ENCODE measurements around the gene CDK6. TPM values are rescaled to one million over a fixed set of nuclear protein-coding genes. Genes with fewer than 3 reads are reported as not detected.

CDK6 gene
- total RNA-seq, 1 donor from 2014 or later: 6.0 TPM

DNA sequence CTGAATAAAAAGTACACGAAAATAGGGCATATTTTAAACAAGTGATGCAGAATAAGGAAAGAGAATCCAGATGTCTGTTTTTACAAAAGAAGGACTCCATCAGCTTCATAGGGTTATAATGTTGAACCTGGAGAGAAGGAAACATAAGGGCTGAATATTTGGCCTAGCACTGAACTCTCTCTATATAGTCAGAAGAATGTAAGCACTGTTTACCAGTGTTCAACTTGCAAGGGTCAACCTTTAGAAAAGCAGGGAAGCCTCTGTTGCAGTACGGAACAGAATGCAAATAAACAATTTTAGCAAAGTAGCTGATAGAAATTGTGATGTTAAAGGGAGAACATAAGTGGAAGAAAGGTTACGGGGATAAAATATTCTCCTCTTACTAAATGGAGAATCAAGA is 16.2 kb downstream of the CDK6 start:
- Histone ChIP-seq H3K36me3 (no peaks in the 10 kb centered on the region), H3K4me3 (no peak overlapping the region), H3K4me1 (no peaks in the 10 kb centered on the region), H3K9ac (no peak overlapping the region), H3K4me2 (no peak overlapping the region), H3F3A (ENCODE audit: low read depth) (no peaks in the 10 kb centered on the region), H4K20me1 (ENCODE audit: low read depth) (no peaks in the 10 kb centered on the region), H3K9me3 (ENCODE audit: low read depth) (peaks cover 10% of the 10 kb centered on the region), H3K27ac (no peak overlapping the region), H3K27me3 (no peaks in the 10 kb centered on the region), H2AFZ (replicated peaks) (no peak overlapping the region), H3K79me2 (ENCODE audit: low read depth) (peaks cover 4% of the 10 kb centered on the region)
- H3K36me3 Mint-ChIP-seq: peaks cover 56% of the 10 kb centered on the region
- H3K9me3 Mint-ChIP-seq: peaks cover 45% of the 10 kb centered on the region
- no peak overlapping the region for H3K27ac Mint-ChIP-seq
- H3K4me3 Mint-ChIP-seq: no peak overlapping the region
- no peaks in the 10 kb centered on the region for H3K4me1 Mint-ChIP-seq
- no peak for DNase-seq (ENCODE audit: low spot score)
- TF ChIP-seq EZH2phosphoT487 (IDR thresholded peaks at IDR 0.05) (no peak), EZH2 (IDR thresholded peaks at IDR 0.05) (no peak), CTCF (IDR thresholded peaks at IDR 0.05) (no peak)
- no peaks in the 10 kb centered on the region for H3K27me3 Mint-ChIP-seq (ENCODE audit: insufficient read depth, low read depth)

GRCh38 chr7:92817398-92817797 is 19.0 kb downstream of the CDK6 start:
- TF ChIP-seq EZH2phosphoT487 (IDR thresholded peaks at IDR 0.05) (no peak), CTCF (IDR thresholded peaks at IDR 0.05) (no peak), EZH2 (IDR thresholded peaks at IDR 0.05) (no peak)
- H3K36me3 Mint-ChIP-seq: peaks cover 58% of the 10 kb centered on the region
- Histone ChIP-seq H3K36me3 (no peaks in the 10 kb centered on the region), H3K4me3 (no peak overlapping the region), H4K20me1 (ENCODE audit: low read depth) (no peaks in the 10 kb centered on the region), H2AFZ (replicated peaks) (no peak overlapping the region), H3K9me3 (ENCODE audit: low read depth) (peaks cover 10% of the 10 kb centered on the region), H3F3A (ENCODE audit: low read depth) (no peaks in the 10 kb centered on the region), H3K4me2 (no peak overlapping the region), H3K9ac (no peak overlapping the region), H3K4me1 (no peaks in the 10 kb centered on the region), H3K79me2 (ENCODE audit: low read depth) (peaks cover 4% of the 10 kb centered on the region), H3K27me3 (no peaks in the 10 kb centered on the region), H3K27ac (no peak overlapping the region)
- H3K4me1 Mint-ChIP-seq: no peaks in the 10 kb centered on the region
- H3K27ac Mint-ChIP-seq: no peak overlapping the region
- no peak for DNase-seq (ENCODE audit: low spot score)
- no peak overlapping the region for H3K4me3 Mint-ChIP-seq
- peaks cover 51% of the 10 kb centered on the region for H3K9me3 Mint-ChIP-seq
- no peaks in the 10 kb centered on the region for H3K27me3 Mint-ChIP-seq (ENCODE audit: insufficient read depth, low read depth)

GRCh38 chr7:92815412-92815811 is 21.0 kb downstream of the CDK6 start:
- Mint-ChIP-seq H3K36me3 (peaks cover 58% of the 10 kb centered on the region), H3K27ac (no peak overlapping the region), H3K4me1 (peaks cover 1% of the 10 kb centered on the region), H3K27me3 (ENCODE audit: insufficient read depth, low read depth) (no peaks in the 10 kb centered on the region), H3K9me3 (peaks cover 54% of the 10 kb centered on the region), H3K4me3 (no peak overlapping the region)
- H2AFZ ChIP-seq (replicated peaks): no peak overlapping the region
- no peaks in the 10 kb centered on the region for H3K4me1 ChIP-seq
- no peak overlapping the region for H3K9ac ChIP-seq
- no peaks in the 10 kb centered on the region for H4K20me1 ChIP-seq (ENCODE audit: low read depth)
- no peaks in the 10 kb centered on the region for H3F3A ChIP-seq (ENCODE audit: low read depth)
- no peak overlapping the region for H3K27ac ChIP-seq
- H3K79me2 ChIP-seq (ENCODE audit: low read depth): peaks cover 4% of the 10 kb centered on the region
- no peak overlapping the region for H3K4me3 ChIP-seq
- DNase-seq (ENCODE audit: low spot score): no peak
- H3K27me3 ChIP-seq: no peaks in the 10 kb centered on the region
- no peak overlapping the region for H3K4me2 ChIP-seq
- peaks cover 10% of the 10 kb centered on the region for H3K9me3 ChIP-seq (ENCODE audit: low read depth)
- no peak for TF ChIP-seq EZH2 (IDR thresholded peaks at IDR 0.05)
- TF ChIP-seq EZH2phosphoT487 (IDR thresholded peaks at IDR 0.05): no peak
- no peak for TF ChIP-seq CTCF (IDR thresholded peaks at IDR 0.05)
- H3K36me3 ChIP-seq: no peaks in the 10 kb centered on the region

Measured in neural progenitor cell (in vitro differentiated cells).